ENCODE measurements around the gene SYTL3. TPM values are rescaled to one million over a fixed set of nuclear protein-coding genes. Genes with fewer than 3 reads are reported as not detected.
A peak's percentile ranks its signal among the peaks of the same experiment; 100 is the strongest.

Gene SYTL3
- total RNA-seq, 1 donor from 2014 or later = 2.8 TPM

- H3K4me1 Mint-ChIP-seq (ENCODE audit: low read depth, unreplicated experiment) = peaks cover 53% of the 10 kb centered on the region
- peaks cover 26% of the 10 kb centered on the region for H3K27me3 Mint-ChIP-seq (ENCODE audit: unreplicated experiment)
- H3K9me3 Mint-ChIP-seq (ENCODE audit: unreplicated experiment) = peaks cover 27% of the 10 kb centered on the region
- no peak for TF ChIP-seq CTCF (IDR thresholded peaks at IDR 0.05; ENCODE audit: partially characterized antibody, unreplicated experiment)
- no peak overlapping the region for H3K4me3 Mint-ChIP-seq (ENCODE audit: unreplicated experiment)
- H3K27ac Mint-ChIP-seq (ENCODE audit: unreplicated experiment) = peak overlapping the region; percentile 48
- DNase-seq = no peak
- H3K36me3 Mint-ChIP-seq (ENCODE audit: unreplicated experiment) = peaks cover 18% of the 10 kb centered on the region
Observed at GRCh38 chr6:158769234-158769770, 119.4 kb downstream of the SYTL3 start.

GRCh38 chr6:158769771-158770432 lies 120.0 kb downstream of the SYTL3 start:
- no peak for DNase-seq
- H3K4me1 Mint-ChIP-seq (ENCODE audit: low read depth, unreplicated experiment) = peaks cover 51% of the 10 kb centered on the region
- H3K4me3 Mint-ChIP-seq (ENCODE audit: unreplicated experiment) = no peak overlapping the region
- H3K9me3 Mint-ChIP-seq (ENCODE audit: unreplicated experiment) = peaks cover 24% of the 10 kb centered on the region
- no peak for TF ChIP-seq CTCF (IDR thresholded peaks at IDR 0.05; ENCODE audit: partially characterized antibody, unreplicated experiment)
- H3K27ac Mint-ChIP-seq (ENCODE audit: unreplicated experiment) = peak overlapping the region; percentile 48
- peaks cover 18% of the 10 kb centered on the region for H3K36me3 Mint-ChIP-seq (ENCODE audit: unreplicated experiment)
- peaks cover 26% of the 10 kb centered on the region for H3K27me3 Mint-ChIP-seq (ENCODE audit: unreplicated experiment)

- H3K27me3 Mint-ChIP-seq (ENCODE audit: unreplicated experiment) = peaks cover 25% of the 10 kb centered on the region
- peak overlapping the region; percentile 48 for H3K27ac Mint-ChIP-seq (ENCODE audit: unreplicated experiment)
- peaks cover 24% of the 10 kb centered on the region for H3K9me3 Mint-ChIP-seq (ENCODE audit: unreplicated experiment)
- H3K4me1 Mint-ChIP-seq (ENCODE audit: low read depth, unreplicated experiment) = peaks cover 50% of the 10 kb centered on the region
- H3K4me3 Mint-ChIP-seq (ENCODE audit: unreplicated experiment) = peak overlapping the region; percentile 37
- peaks cover 18% of the 10 kb centered on the region for H3K36me3 Mint-ChIP-seq (ENCODE audit: unreplicated experiment)
- DNase-seq = no peak
- no peak for TF ChIP-seq CTCF (IDR thresholded peaks at IDR 0.05; ENCODE audit: partially characterized antibody, unreplicated experiment)
Observed at GRCh38 chr6:158770533-158771330, 120.9 kb downstream of the SYTL3 start.

GRCh38 chr6:158771399-158772152 lies 121.7 kb downstream of the SYTL3 start:
- Mint-ChIP-seq H3K27ac (ENCODE audit: unreplicated experiment) (peak overlapping the region; percentile 30), H3K4me3 (ENCODE audit: unreplicated experiment) (peak overlapping the region; percentile 37)

More at GRCh38 chr6:158771399-158772152, 121.7 kb downstream of the SYTL3 start:
- no peak for TF ChIP-seq CTCF (IDR thresholded peaks at IDR 0.05; ENCODE audit: partially characterized antibody, unreplicated experiment)
- Mint-ChIP-seq H3K27me3 (ENCODE audit: unreplicated experiment) (peaks cover 25% of the 10 kb centered on the region), H3K36me3 (ENCODE audit: unreplicated experiment) (peaks cover 18% of the 10 kb centered on the region), H3K9me3 (ENCODE audit: unreplicated experiment) (peaks cover 24% of the 10 kb centered on the region), H3K4me1 (ENCODE audit: low read depth, unreplicated experiment) (peaks cover 50% of the 10 kb centered on the region)
- no peak for DNase-seq
